HCT116 (cell line): Measurements from ENCODE around the gene TCL1B. TPM values are rescaled to one million over a fixed set of nuclear protein-coding genes. Genes with fewer than 3 reads are reported as not detected.

ENCODE experiments used
- ATAC-seq: fragments of 200-7000 bp; cut with Tn5 transposase; 2 replicates; pipeline ENCODE4 v1.9.1; 2020; ENCODE audit warnings: mild to moderate bottlenecking, moderate library complexity
- BruUV-seq: library from RNA; stranded (reverse); fragments of 400-500 nt; replicated peaks from 2 replicates; lab custom pipeline; 2021; lab: Mats Ljungman, UMichigan
- CTCF ChIA-PET: fragments of 300-600 bp; sonication (Branson Sonifier 250); formaldehyde crosslinking; loops from one replicate; lab custom pipeline; 2021; ENCODE audit warnings: antibody characterized with exemption; lab: Charles Lee
- POLR2A ChIA-PET: fragments of 300-600, 350-600 bp; sonication (Branson Sonifier 250); formaldehyde crosslinking; loops from one replicate; lab custom pipeline; 2021; ENCODE audit warnings: antibody characterized with exemption; lab: Charles Lee
- RAD21 ChIA-PET, 2 experiments: fragments of 300-600 bp; sonication (Branson Sonifier 250); formaldehyde crosslinking; loops; one replicate each; lab custom pipeline; 2023; ENCODE audit warnings: low total read pairs in 2 of 2; ENCODE audit not compliant: uncharacterized antibody in 2 of 2, unreplicated experiment in 2 of 2, low non-redundant PET in 1 of 2; lab: Charles Lee
- DNase-seq: peaks from one replicate; pipeline ENCODE4 v3.0.0-alpha.2; 2010; ENCODE audit warnings: low read depth, low spot score
- H2AFZ ChIP-seq: fragments of 200-600 bp; shearing (Covaris generic), sonication (generic); 2 replicates; pipeline ENCODE4 v1.6.1; 2017; ENCODE audit warnings: low read depth, mixed run types, mixed read lengths, antibody characterized with exemption, low read length; ENCODE audit not compliant: poor library complexity, severe bottlenecking
- H3K27ac ChIP-seq: 2 replicates; pipeline ENCODE4 v1.5.1; 2012; ENCODE audit warnings: low read depth, low read length
- H3K27me3 ChIP-seq: fragments of 200-600 bp; sonication (generic); 2 replicates; pipeline ENCODE4 v1.6.1; 2016; ENCODE audit warnings: mixed run types, low read length, mixed read lengths; ENCODE audit not compliant: insufficient read depth
- H3K36me3 ChIP-seq, 2 experiments: fragments of 200-500 bp in 1 of 2; fragments of 200-600 bp in 1 of 2; sonication (Bioruptor generic) in 1 of 2; sonication (generic) in 1 of 2; 2 replicates each; pipeline versions ENCODE4 v1.5.1 to v1.6.1; 2014 to 2016; ENCODE audit warnings: low read length in 2 of 2, inconsistent platforms in 1 of 2, mixed read lengths in 1 of 2, mixed run types in 1 of 2; ENCODE audit not compliant: insufficient read depth in 2 of 2, control insufficient read depth in 1 of 2
- H3K4me1 ChIP-seq, 2 experiments: fragments of 200-600 bp in 1 of 2; sonication (generic) in 1 of 2; 2 replicates each; pipeline versions ENCODE4 v1.5.1 to v1.6.1; 2012 to 2017; ENCODE audit warnings: low read length in 2 of 2, inconsistent platforms in 1 of 2, mild to moderate bottlenecking in 1 of 2, mixed read lengths in 1 of 2, mixed run types in 1 of 2, moderate library complexity in 1 of 2; ENCODE audit not compliant: insufficient read depth in 2 of 2, control insufficient read depth in 1 of 2
- H3K4me2 ChIP-seq: fragments of 200-600 bp; sonication (generic); 2 replicates; pipeline ENCODE4 v1.6.1; 2017; ENCODE audit warnings: mixed run types, low read length, mixed read lengths
- H3K4me3 ChIP-seq, 2 experiments: fragments of 200-600 bp in 1 of 2; sonication (generic) in 1 of 2; replicated peaks in 1 of 2; 2 replicates each; pipeline ENCODE4 v1.5.1; 2011 to 2016; ENCODE audit warnings: low read length in 2 of 2, control low read depth in 1 of 2, low read depth in 1 of 2, mild to moderate bottlenecking in 1 of 2, mixed read lengths in 1 of 2, mixed run types in 1 of 2
- H3K79me2 ChIP-seq: fragments of 200-600 bp; sonication (generic); 2 replicates; pipeline ENCODE4 v1.6.1; 2017; ENCODE audit warnings: mild to moderate bottlenecking, mixed run types, low read length, moderate library complexity, mixed read lengths; ENCODE audit not compliant: insufficient read depth
- H3K9ac ChIP-seq: fragments of 200-600 bp; sonication (generic); 2 replicates; pipeline ENCODE4 v1.6.1; 2016; ENCODE audit warnings: low read length, mixed read lengths
- H3K9me2 ChIP-seq: fragments of 200-600 bp; sonication (generic), shearing (Covaris generic); 2 replicates; pipeline ENCODE4 v1.6.1; 2017; ENCODE audit warnings: mixed run types, mild to moderate bottlenecking, moderate library complexity; ENCODE audit not compliant: insufficient read depth
- H3K9me3 ChIP-seq, 2 experiments: fragments of 200-500 bp in 1 of 2; fragments of 200-600 bp in 1 of 2; sonication (Bioruptor generic) in 1 of 2; sonication (generic) in 1 of 2; 2 replicates each; pipeline ENCODE4 v1.6.1; 2014 to 2017; ENCODE audit warnings: low read length in 2 of 2, mixed read lengths in 2 of 2, inconsistent platforms in 1 of 2, low read depth in 1 of 2, mild to moderate bottlenecking in 1 of 2, mixed run types in 1 of 2, moderate library complexity in 1 of 2; ENCODE audit not compliant: control insufficient read depth in 1 of 2, insufficient read depth in 1 of 2
- H4K20me1 ChIP-seq: fragments of 200-600 bp; sonication (generic), shearing (Covaris generic); 2 replicates; pipeline ENCODE4 v1.6.1; 2017; ENCODE audit warnings: mixed run types, mild to moderate bottlenecking, moderate library complexity; ENCODE audit not compliant: insufficient read depth
- CBX3 ChIP-seq: IDR thresholded peaks from 2 replicates; pipeline ENCODE4 v1.6.1; 2012; ENCODE audit warnings: low read depth
- CEBPB ChIP-seq: IDR thresholded peaks from 2 replicates; pipeline ENCODE4 v1.6.1; 2012; ENCODE audit warnings: low read depth
- CTCF ChIP-seq, 3 experiments: fragments of 200-600 bp in 1 of 3; sonication (generic) in 1 of 3; IDR thresholded peaks in 2 of 3; conservative IDR thresholded peaks in 1 of 3; 2 replicates each; pipeline ENCODE4 v1.5.1; 2012 to 2017; ENCODE audit warnings: low read depth in 2 of 3, low read length in 2 of 3, antibody characterized with exemption in 1 of 3, borderline replicate concordance in 1 of 3, control low read depth in 1 of 3, mild to moderate bottlenecking in 1 of 3, mixed read lengths in 1 of 3, mixed run types in 1 of 3, moderate library complexity in 1 of 3; ENCODE audit not compliant: insufficient read depth in 1 of 3
- EGR1 ChIP-seq: IDR thresholded peaks from 2 replicates; pipeline ENCODE4 v1.6.1; 2012; ENCODE audit warnings: low read depth
- ELF1 ChIP-seq: IDR thresholded peaks from 2 replicates; pipeline ENCODE4 v1.6.1; 2012; ENCODE audit warnings: low read depth, borderline replicate concordance
- EZH2 ChIP-seq: fragments of 200-600 bp; sonication (generic); IDR thresholded peaks from 2 replicates; pipeline ENCODE4 v1.6.1; 2017; ENCODE audit warnings: antibody characterized with exemption, mixed run types
- EZH2phosphoT487 ChIP-seq: fragments of 200-600 bp; IDR thresholded peaks from 2 replicates; pipeline ENCODE4 v1.6.1; 2018; ENCODE audit warnings: antibody characterized with exemption, borderline replicate concordance
- FOSL1 ChIP-seq: IDR thresholded peaks from 2 replicates; pipeline ENCODE4 v1.6.1; 2012; ENCODE audit warnings: low read depth
- JUND ChIP-seq: IDR thresholded peaks from 2 replicates; pipeline ENCODE4 v1.6.1; 2012
- MAX ChIP-seq: IDR thresholded peaks from 2 replicates; pipeline ENCODE4 v1.6.1; 2012
- POLR2A ChIP-seq: IDR thresholded peaks from 2 replicates; pipeline ENCODE4 v1.7.0; 2011; ENCODE audit warnings: borderline replicate concordance; ENCODE audit not compliant: insufficient read depth, insufficient read length; ENCODE audit errors: extremely low read depth
- POLR2AphosphoS5 ChIP-seq: IDR thresholded peaks from 2 replicates; pipeline ENCODE4 v1.6.1; 2011; ENCODE audit warnings: mild to moderate bottlenecking, low read depth, low read length, moderate library complexity
- RAD21 ChIP-seq: IDR thresholded peaks from 2 replicates; pipeline ENCODE4 v1.6.1; 2012; ENCODE audit warnings: low read depth, mild to moderate bottlenecking
- SIN3A ChIP-seq: IDR thresholded peaks from 2 replicates; pipeline ENCODE4 v1.6.1; 2012; ENCODE audit warnings: low read depth
- SP1 ChIP-seq: IDR thresholded peaks from 2 replicates; pipeline ENCODE4 v1.6.1; 2012; ENCODE audit warnings: low read depth
- SRF ChIP-seq: IDR thresholded peaks from 2 replicates; pipeline ENCODE4 v1.6.1; 2012; ENCODE audit warnings: low read depth
- TCF7L2 ChIP-seq: IDR thresholded peaks from 2 replicates; pipeline ENCODE4 v1.7.0; 2011; ENCODE audit warnings: borderline replicate concordance, inconsistent platforms; ENCODE audit not compliant: insufficient read depth, insufficient read length; ENCODE audit errors: extremely low read depth
- ZFX ChIP-seq: fragments of 450-650 bp; IDR thresholded peaks from 2 replicates; pipeline ENCODE4 v1.6.1; 2017
- intact Hi-C: fragments of 100-400 bp; cut with micrococcal nuclease; formaldehyde crosslinking; loops from 2 replicates; pipeline ENCODE4 v1.10.0; 2022
- total RNA-seq: library from RNA; stranded (reverse); gene quantifications from one replicate; pipeline ENCODE4 v1.2.1, GENCODE V29; 2021; ENCODE audit not compliant: unreplicated experiment

TCL1B gene
- total RNA-seq, 1 experiment from 2014 or later: not detected

DNA sequence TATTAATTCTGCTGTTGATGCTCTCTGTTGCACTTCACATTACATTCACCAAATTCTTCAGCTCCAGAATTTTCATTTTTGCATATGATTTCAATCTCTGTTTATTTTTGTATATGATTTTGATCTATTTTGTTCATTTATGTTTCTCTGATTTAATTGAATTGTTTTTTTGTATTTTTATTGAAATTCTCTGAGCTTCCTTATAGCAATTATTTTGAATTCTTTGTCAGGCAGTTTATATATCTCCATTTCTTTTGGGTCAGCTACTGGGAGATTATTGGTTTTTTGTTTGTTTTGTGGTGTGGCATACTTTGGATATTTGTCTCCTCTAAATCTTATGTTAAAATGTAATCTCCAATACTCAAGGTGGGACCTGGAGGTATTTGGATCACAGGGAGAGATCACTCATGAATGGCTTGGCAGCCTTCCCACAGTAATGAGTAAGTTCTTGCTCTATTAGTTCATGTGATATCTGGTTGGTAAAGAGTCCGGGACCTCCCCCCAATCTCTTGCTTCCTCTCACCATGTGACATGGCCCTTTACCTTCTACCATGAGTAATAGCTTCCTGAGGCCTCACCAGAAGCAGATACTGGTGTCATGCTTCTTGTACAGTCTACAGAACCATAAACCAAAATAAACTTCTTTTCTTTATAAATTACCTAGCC, 36.4 kb downstream of the TCL1B start:
- no peaks in the 10 kb centered on the region for H3K36me3 ChIP-seq
- no peak overlapping the region for H2AFZ ChIP-seq
- POLR2A ChIA-PET: no interaction called here
- intact Hi-C loops: no loop called here
- no peak for TF ChIP-seq ELF1
- TF ChIP-seq EZH2phosphoT487: no peak
- no peak for TF ChIP-seq SIN3A
- no peak overlapping the region for H3K4me2 ChIP-seq
- H3K4me1 ChIP-seq: no peaks in the 10 kb centered on the region
- H3K9me3 ChIP-seq: no peaks in the 10 kb centered on the region
- H3K27me3 ChIP-seq: peaks cover 29% of the 10 kb centered on the region
- DNase-seq (no peak), ATAC-seq (no peak)
- RAD21 ChIA-PET: no interaction called here
- H3K79me2 ChIP-seq: no peaks in the 10 kb centered on the region
- CTCF ChIA-PET: no interaction called here
- BruUV-seq: no TSS peak
- H3K9me2 ChIP-seq: no peaks in the 10 kb centered on the region
- no peaks in the 10 kb centered on the region for H4K20me1 ChIP-seq
- H3K9ac ChIP-seq: no peak overlapping the region
- no peak overlapping the region for H3K27ac ChIP-seq
- no peak overlapping the region for H3K4me3 ChIP-seq

DNA sequence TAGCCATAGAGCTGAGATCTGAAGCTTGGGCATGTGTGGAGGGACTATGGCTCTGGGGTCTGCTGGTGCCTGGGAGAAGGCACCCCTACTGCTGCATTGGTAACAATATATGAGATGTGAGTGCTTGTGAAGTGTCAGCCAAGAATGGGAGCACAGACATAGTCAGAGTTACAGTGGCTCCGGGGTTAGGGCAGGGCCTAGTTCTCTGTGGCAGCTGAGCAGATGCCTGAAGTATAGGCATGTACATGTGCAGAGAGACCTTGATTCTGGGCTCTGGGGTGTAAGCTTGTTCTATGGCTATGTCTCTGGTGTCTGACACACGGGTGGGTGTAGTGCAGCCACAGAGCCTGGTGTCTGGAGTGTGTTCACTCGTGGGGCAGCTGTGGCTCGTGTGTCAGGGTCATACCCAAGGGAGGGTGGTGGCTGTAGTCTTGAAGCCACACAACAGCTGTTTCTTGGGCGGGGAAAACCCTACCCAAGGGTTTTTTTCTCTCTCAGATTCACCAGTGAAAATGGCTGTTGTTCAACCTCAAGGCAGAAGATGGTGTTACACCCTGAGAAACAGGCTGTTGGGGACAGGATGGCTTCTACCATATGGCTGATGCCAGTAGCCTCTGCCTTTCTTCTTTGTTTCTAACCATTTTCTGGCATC, 39.6 kb downstream of the TCL1B start:
- CTCF ChIA-PET: no interaction called here
- TF ChIP-seq SRF (no peak), RAD21 (no peak), ZFX (no peak), EZH2 (no peak), JUND (no peak), ELF1 (no peak), MAX (no peak), SP1 (no peak), EGR1 (no peak), CBX3 (no peak), CTCF (IDR thresholded peaks at IDR 0.05 in 2 of 3, conservative IDR thresholded peaks at IDR 0.05 in 1 of 3; ENCODE audit: borderline replicate concordance in 1 of 3, insufficient read depth in 1 of 3, low read depth in 2 of 3, low read length in 2 of 3) (no peak), SIN3A (no peak), POLR2AphosphoS5 (no peak), FOSL1 (no peak), TCF7L2 (no peak), CEBPB (no peak), POLR2A (no peak)

More for the DNA sequence above, 39.6 kb downstream of the TCL1B start:
- Histone ChIP-seq H3K4me2 (no peak overlapping the region), H3K9me2 (no peaks in the 10 kb centered on the region), H3K27ac (no peak overlapping the region), H3K79me2 (no peaks in the 10 kb centered on the region), H3K27me3 (peaks cover 35% of the 10 kb centered on the region), H3K9me3 (no peaks in the 10 kb centered on the region), H3K36me3 (no peaks in the 10 kb centered on the region), H3K4me3 (no peak overlapping the region), H3K9ac (no peak overlapping the region), H2AFZ (no peak overlapping the region), H3K4me1 (no peaks in the 10 kb centered on the region), H4K20me1 (no peaks in the 10 kb centered on the region)
- POLR2A ChIA-PET: no interaction called here
- RAD21 ChIA-PET: no interaction called here
- DNase-seq (no peak), ATAC-seq (no peak)
- intact Hi-C loops: no loop called here
- no TSS peak for BruUV-seq
